Mucosa of rectum (tissue), 2 donors: ENCODE data around the gene ESCO1.
A peak's percentile ranks its signal among the peaks of the same experiment; 100 is the strongest.
"Not testable (repeated sequence)": the region's sequence is repeated elsewhere in the genome, so short reads cannot be mapped to it uniquely, and the experiment has no call there.

Experiments
- H3K27ac ChIP-seq, 2 donors: one replicate each; pipeline ENCODE4 v1.7.0; 2013; ENCODE audit warnings: inconsistent platforms in 2 of 2, low read depth in 2 of 2, low read length in 2 of 2
- H3K27me3 ChIP-seq, 2 donors: one replicate each; pipeline ENCODE4 v1.7.0; 2013; ENCODE audit warnings: low read length in 2 of 2; ENCODE audit not compliant: control insufficient read depth in 2 of 2, insufficient read depth in 2 of 2
- H3K36me3 ChIP-seq, 2 donors: one replicate each; pipeline ENCODE4 v1.7.0; 2013; ENCODE audit warnings: low read length in 2 of 2; ENCODE audit not compliant: control insufficient read depth in 2 of 2, insufficient read depth in 2 of 2
- H3K4me1 ChIP-seq, 2 donors: one replicate each; pipeline ENCODE4 v1.7.0; 2013; ENCODE audit warnings: low read length in 2 of 2, mild to moderate bottlenecking in 1 of 2; ENCODE audit not compliant: control insufficient read depth in 2 of 2, insufficient read depth in 2 of 2
- H3K4me3 ChIP-seq, 2 donors: one replicate each; pipeline ENCODE4 v1.7.0; 2013; ENCODE audit warnings: low read length in 2 of 2
- H3K9ac ChIP-seq, 2 donors: one replicate each; pipeline ENCODE4 v1.7.0; 2013; ENCODE audit warnings: low read length in 2 of 2, low read depth in 1 of 2, mild to moderate bottlenecking in 1 of 2
- H3K9me3 ChIP-seq, 2 donors: one replicate each; pipeline ENCODE4 v1.7.0; 2013; ENCODE audit warnings: low read length in 2 of 2; ENCODE audit not compliant: control insufficient read depth in 2 of 2
- donor health status: healthy.
- donor health status: Normal muscosa, but diverticular disease.

ESCO1 gene

DNA sequence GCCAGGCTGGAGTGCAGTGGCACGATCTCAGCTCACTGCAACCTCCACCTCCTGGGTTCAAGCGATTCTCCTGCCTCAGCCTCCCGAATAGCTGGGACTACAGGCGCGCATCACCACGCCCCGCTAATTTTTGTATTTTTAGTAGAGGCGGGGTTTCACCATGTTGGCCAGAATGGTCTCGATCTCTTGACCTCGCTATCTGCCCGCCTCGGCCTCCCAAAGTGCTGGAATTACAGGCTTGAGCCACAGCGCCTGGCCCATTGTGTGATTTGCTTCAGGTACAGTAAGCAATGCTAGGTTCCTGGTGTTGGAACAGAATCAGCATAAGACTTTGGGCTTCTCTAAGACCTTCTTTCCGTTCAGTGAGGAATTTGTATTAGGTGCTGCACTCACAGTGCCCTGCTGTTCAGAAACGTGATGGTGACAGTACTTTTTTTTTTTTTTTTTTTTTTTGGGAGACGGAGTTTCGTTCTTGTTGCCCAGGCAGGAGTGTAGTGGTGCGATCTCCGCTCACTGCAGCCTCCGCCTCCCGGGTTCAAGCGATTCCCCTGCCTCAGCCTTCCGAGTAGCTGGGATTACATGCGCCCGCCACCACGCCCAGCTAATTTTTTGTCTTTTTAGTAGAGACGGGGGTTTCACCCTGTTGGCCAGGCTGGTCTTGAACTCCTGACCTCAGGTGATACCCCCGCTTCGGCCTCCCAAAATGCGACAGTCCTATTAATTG lies 11.1 kb upstream of the ESCO1 start:
- peak overlapping the region; percentile 78 to 94 for H3K4me3 ChIP-seq
- not testable (repeated sequence) for H3K27me3 ChIP-seq, H3K36me3 ChIP-seq, H3K4me1 ChIP-seq, H3K9me3 ChIP-seq
- peak overlapping the region; percentile 85 to 90 for H3K27ac ChIP-seq
- peak overlapping the region in 1 of 2 donors; percentile 79 for H3K9ac ChIP-seq

DNA sequence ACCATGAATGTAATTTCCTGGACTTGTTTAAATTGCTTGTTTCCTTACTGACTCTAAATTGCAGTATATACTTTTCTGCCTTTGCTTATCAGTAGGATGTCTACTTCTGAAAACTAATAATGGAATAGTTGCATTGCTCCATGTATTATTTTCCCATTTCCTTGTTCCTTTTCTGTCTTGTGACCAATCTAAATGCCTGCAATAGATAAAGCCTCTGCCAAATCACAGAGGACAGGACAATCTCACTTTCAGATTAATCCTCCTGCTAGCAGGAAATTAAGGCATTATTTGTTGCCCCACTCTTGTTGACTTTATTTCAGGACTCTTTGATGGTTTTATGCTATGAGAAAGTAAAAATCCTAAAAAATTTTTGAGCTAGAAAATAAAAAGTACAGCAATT lies 4.7 kb upstream of the ESCO1 start:
- Histone ChIP-seq H3K9ac (no peak overlapping the region), H3K36me3 (no peaks in the 10 kb centered on the region), H3K27me3 (no peaks in the 10 kb centered on the region), H3K9me3 (no peaks in the 10 kb centered on the region), H3K27ac (peak overlapping the region; percentile 20 to 28), H3K4me1 (no peaks in the 10 kb centered on the region), H3K4me3 (no peak overlapping the region)

DNA sequence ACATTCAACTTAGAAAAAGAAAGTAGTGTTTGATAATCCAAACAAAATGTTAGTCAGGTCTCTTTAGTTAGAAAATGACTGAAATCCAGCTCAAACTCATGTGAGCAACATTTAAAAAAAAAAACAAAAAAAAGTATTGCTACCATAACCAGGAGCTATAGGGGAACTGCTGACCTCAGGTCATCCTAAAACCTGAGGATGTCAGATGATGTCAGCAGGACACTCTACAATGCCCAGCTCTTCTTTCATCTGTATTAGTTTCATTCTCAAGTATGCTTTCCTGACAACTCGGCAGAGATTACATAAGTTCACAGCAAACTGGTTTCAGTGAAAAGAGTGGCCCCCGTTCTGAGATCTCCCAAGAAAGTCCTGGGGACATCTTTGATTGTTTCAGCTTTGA lies 4.2 kb upstream of the ESCO1 start:
- no peaks in the 10 kb centered on the region for H3K4me1 ChIP-seq
- no peaks in the 10 kb centered on the region for H3K9me3 ChIP-seq
- H3K27me3 ChIP-seq: no peaks in the 10 kb centered on the region
- H3K4me3 ChIP-seq: no peak overlapping the region
- H3K9ac ChIP-seq: no peak overlapping the region
- H3K27ac ChIP-seq: peak overlapping the region in 1 of 2 donors; percentile 28
- H3K36me3 ChIP-seq: no peaks in the 10 kb centered on the region

DNA sequence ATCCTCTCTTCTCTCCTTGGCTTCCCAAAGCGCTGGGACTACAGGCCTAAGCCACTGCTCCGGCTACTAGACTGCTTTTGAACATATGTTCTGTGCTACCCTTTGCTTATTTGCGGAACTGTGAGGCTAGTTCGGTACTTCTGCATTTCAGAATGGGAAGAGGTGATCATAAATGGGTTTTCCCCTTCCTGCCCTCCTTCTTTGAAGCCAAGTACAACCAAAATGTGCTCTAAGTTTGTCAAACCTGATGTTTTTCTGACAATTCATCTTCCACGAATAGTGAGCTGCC lies 1.7 kb upstream of the ESCO1 start:
- H3K36me3 ChIP-seq: no peaks in the 10 kb centered on the region
- no peak overlapping the region for H3K4me3 ChIP-seq
- H3K9ac ChIP-seq: no peak overlapping the region
- no peaks in the 10 kb centered on the region for H3K27me3 ChIP-seq
- H3K27ac ChIP-seq: peak overlapping the region in 1 of 2 donors; percentile 23
- peaks cover 0 to 7% of the 10 kb centered on the region in 2 donors for H3K4me1 ChIP-seq
- H3K9me3 ChIP-seq: no peaks in the 10 kb centered on the region

DNA sequence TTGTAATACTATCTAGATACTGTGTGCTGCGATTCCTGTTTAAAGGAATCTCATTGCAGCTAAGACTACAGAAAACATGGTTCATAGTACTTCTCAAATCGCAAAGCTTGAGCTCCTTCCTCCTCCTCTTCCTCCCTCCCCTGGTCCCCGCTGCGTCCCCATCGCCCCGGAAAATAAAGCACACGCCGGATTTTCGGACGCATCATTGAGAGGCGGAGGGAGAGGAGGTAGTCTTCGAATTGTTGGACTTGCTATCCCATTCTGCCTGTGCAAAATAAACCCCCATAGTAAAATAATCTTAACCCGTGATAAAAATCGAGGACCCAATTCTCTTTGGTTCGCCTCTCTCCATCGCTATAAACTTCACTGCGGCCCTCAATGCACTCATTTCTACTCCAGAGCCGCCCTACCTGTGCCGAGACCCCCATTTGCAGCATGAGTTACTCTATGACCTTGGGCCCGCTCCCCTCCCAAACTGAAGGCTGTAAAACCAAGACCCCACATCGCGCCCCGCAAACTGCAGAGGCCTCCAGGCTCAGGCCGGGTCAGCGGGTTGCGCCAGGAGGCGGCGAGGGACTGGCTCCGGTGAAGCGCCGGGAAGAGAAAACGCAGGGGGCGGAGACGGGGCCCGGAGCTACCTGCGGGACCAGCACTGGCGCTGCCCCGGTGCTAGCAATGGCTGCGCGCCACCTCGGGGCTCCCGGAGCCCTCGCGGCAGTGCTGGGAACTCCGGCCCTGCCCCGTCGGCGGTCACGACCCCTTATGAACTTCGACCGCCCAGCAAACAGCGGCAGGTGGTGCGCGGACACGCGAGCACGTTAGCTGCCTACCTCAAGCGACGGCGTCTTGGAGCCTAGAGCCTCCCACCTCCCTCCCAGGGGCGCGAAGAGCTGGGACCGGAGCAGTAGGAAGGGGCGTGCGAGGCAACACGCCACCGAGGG lies 649 bp downstream of the ESCO1 start:
- Histone ChIP-seq H3K36me3 (no peaks in the 10 kb centered on the region), H3K4me1 (peaks cover 0 to 7% of the 10 kb centered on the region in 2 donors), H3K27me3 (no peaks in the 10 kb centered on the region), H3K4me3 (peak overlapping the region; percentile 91 to 93), H3K9me3 (no peaks in the 10 kb centered on the region), H3K9ac (peak overlapping the region; percentile 97 to 99), H3K27ac (peak overlapping the region; percentile 98 to 100)

DNA sequence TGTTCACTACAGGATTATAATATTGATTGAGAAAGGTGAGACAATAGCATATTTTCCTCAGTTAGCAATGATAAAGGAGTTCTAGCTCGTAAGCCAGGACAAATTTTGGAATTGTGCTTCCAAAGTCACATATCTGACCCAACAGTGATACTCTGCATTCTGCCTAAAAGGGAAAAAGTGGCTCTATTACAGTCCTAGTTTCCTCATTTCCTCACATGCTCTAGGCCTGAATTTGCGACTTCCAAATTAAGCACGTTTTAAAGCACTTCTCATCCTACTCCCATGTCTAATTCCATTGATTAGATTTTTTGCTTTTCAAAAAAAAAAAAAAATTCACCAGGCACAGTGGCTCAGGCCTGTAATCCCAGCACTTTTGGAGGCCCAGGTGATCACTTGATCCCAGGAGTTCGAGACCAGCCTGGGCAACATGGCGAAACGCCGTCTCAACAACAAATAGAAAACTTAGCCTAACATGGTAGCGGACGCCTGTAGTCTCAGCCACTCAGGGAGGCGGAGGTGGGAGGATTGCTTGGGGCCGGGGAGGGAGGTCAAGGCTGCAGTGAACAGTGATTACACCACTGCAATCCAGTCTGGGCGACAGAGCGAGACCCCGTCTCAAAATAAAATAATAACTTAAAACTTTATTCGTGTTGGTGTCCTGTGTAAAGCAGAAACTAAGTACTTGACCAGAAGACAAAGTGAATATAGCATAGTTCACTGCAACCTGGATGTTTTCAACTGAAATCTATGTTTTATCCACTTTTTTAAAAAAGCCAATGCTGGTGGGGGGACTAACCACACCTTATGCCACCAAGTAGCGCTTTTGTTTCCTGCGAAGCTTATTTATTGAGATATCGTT lies 1.5 kb downstream of the ESCO1 start:
- Histone ChIP-seq H3K9ac (peak overlapping the region; percentile 97 to 99), H3K4me3 (peak overlapping the region; percentile 91 to 93), H3K36me3 (peaks cover 0 to 2% of the 10 kb centered on the region in 2 donors), H3K9me3 (no peaks in the 10 kb centered on the region), H3K27ac (peak overlapping the region; percentile 98 to 100), H3K27me3 (no peaks in the 10 kb centered on the region), H3K4me1 (peaks cover 0 to 7% of the 10 kb centered on the region in 2 donors)

DNA sequence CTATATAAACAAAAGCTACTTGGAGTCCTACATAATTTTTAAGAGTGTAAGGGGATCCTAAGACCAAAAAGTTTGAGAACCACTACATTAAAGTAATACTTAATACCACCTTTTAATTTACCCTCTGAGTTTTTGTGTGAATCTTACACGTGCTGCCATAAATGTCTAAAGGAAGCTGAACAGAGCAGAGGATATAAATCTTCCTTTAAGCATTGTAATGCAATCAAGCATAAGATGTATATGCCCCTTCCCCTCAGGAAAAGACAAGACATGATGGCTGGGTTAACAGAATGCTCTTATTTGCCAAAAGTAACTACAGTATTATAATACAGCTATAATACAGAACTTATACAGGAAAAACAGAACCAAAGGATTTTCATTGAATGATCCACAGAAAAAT lies 2.9 kb downstream of the ESCO1 start:
- Histone ChIP-seq H3K36me3 (peaks cover 0 to 4% of the 10 kb centered on the region in 2 donors), H3K27ac (no peak overlapping the region), H3K4me3 (no peak overlapping the region), H3K4me1 (peaks cover 0 to 7% of the 10 kb centered on the region in 2 donors), H3K9ac (no peak overlapping the region), H3K9me3 (no peaks in the 10 kb centered on the region), H3K27me3 (no peaks in the 10 kb centered on the region)

DNA sequence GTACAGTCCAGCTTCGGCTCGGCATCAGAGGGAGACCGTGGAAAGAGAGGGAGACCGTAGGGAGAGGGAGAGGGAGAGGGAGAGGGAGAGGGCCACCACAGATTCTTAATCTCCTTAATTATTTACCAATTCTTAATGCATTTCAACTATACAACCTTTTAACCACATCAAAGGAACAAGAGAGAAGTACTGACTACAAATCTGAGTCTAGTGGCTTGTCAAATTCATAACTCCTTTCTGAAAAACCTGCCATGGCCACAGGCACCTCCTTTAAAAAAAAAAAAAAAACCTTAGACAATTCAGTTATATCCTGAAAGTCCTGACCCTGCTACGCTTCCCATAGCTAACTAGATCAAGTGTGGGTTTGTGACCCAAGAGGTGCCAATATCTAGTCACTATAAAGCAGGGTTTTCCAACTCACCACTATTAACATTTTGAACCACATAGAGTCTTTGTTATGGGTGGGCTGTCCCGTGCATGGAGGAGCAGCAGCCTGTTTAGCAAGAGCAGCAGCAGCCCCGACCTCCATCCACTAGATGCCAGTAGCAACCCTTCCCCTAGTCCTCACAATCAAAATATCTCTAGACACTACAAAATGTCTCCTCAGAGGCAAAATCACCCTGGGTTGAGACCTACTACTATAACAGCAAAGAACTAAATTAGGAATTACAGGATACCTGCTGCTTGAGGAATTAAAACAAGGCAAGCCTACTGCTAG lies 6.8 kb downstream of the ESCO1 start:
- Histone ChIP-seq H3K4me3 (no peak overlapping the region), H3K27ac (no peak overlapping the region), H3K36me3 (peaks cover 0 to 4% of the 10 kb centered on the region in 2 donors), H3K4me1 (peaks cover 0 to 3% of the 10 kb centered on the region in 2 donors), H3K9ac (no peak overlapping the region), H3K27me3 (no peaks in the 10 kb centered on the region), H3K9me3 (no peaks in the 10 kb centered on the region)

DNA sequence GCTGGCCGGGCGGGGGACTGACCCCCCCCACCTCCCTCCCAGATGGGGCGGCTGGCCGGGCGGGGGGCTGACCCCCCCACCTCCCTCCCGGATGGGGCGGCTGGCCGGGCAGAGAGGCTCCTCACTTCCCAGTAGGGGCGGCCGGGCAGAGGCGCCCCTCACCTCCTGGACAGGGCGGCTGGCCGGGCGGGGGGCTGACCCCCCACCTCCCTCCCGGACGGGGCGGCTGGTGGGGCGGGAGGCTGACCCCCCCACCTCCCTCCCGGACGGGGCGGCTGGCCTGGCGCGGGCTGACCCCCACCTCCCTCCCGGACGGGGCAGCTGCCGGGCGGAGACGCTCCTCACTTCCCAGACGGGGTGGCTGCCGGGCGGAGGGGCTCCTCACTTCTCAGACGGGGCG lies 8.1 kb downstream of the ESCO1 start:
- not testable (repeated sequence) for H3K27me3 ChIP-seq, H3K36me3 ChIP-seq, H3K9ac ChIP-seq, H3K4me3 ChIP-seq, H3K9me3 ChIP-seq, H3K4me1 ChIP-seq, H3K27ac ChIP-seq
